SK-N-SH (cell line): Measurements from ENCODE around the gene KRTAP10-10.

Experiments
- EZH2phosphoT487 ChIP-seq: fragments of 200-600 bp; sonication (generic); IDR thresholded peaks from 2 replicates; pipeline ENCODE4 v1.6.1; 2017; ENCODE audit warnings: low read depth, mixed run types, mild to moderate bottlenecking, antibody characterized with exemption, moderate library complexity, borderline replicate concordance
- GABPA ChIP-seq: IDR thresholded peaks from 2 replicates; pipeline ENCODE4 v1.4.0; 2012; ENCODE audit warnings: low read depth, mild to moderate bottlenecking
- GATA2 ChIP-seq: sonication (generic); formaldehyde crosslinking; IDR thresholded peaks from 2 replicates; pipeline ENCODE4 v1.5.0; 2020; ENCODE audit warnings: mild to moderate bottlenecking, missing genetic modification reagents
- JUND ChIP-seq: IDR thresholded peaks from 2 replicates; pipeline ENCODE4 v1.4.0; 2012
- NFIC ChIP-seq: IDR thresholded peaks from 2 replicates; pipeline ENCODE4 v1.4.0; 2012; ENCODE audit warnings: borderline replicate concordance
- POLR2AphosphoS5 ChIP-seq: IDR thresholded peaks from 2 replicates; pipeline ENCODE4 v1.6.1; 2012; ENCODE audit warnings: low read depth, low read length
- RAD21 ChIP-seq: IDR thresholded peaks from 2 replicates; pipeline ENCODE4 v1.6.1; 2012; ENCODE audit warnings: mild to moderate bottlenecking, low read length
- TCF12 ChIP-seq: IDR thresholded peaks from 2 replicates; pipeline ENCODE4 v1.4.0; 2012
- YY1 ChIP-seq: IDR thresholded peaks from 2 replicates; pipeline ENCODE4 v1.4.0; 2012; ENCODE audit warnings: low read depth, mild to moderate bottlenecking
- TF ChIP-seq, protein P1 (sequence below): fragments of 200-600 bp; sonication (generic); IDR thresholded peaks from 2 replicates; pipeline ENCODE4 v1.6.1; 2017; ENCODE audit warnings: antibody characterized with exemption, mild to moderate bottlenecking, moderate library complexity

GRCh38 chr21:44647222-44647552, 10.0 kb downstream of the KRTAP10-10 start:
- TF ChIP-seq RAD21 (no peak), NFIC (no peak), POLR2AphosphoS5 (no peak), TCF12 (no peak), JUND (no peak), GATA2 (CRISPR knock-in tag) (no peak), EZH2phosphoT487 (no peak), GABPA (no peak), YY1 (no peak)
- TF ChIP-seq, protein P1, sequence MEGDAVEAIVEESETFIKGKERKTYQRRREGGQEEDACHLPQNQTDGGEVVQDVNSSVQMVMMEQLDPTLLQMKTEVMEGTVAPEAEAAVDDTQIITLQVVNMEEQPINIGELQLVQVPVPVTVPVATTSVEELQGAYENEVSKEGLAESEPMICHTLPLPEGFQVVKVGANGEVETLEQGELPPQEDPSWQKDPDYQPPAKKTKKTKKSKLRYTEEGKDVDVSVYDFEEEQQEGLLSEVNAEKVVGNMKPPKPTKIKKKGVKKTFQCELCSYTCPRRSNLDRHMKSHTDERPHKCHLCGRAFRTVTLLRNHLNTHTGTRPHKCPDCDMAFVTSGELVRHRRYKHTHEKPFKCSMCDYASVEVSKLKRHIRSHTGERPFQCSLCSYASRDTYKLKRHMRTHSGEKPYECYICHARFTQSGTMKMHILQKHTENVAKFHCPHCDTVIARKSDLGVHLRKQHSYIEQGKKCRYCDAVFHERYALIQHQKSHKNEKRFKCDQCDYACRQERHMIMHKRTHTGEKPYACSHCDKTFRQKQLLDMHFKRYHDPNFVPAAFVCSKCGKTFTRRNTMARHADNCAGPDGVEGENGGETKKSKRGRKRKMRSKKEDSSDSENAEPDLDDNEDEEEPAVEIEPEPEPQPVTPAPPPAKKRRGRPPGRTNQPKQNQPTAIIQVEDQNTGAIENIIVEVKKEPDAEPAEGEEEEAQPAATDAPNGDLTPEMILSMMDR = no peak
